GM12878 (cell line): ENCODE results near the gene DDC. TPM values are rescaled to one million over a fixed set of nuclear protein-coding genes. Genes with fewer than 3 reads are reported as not detected.
A peak's percentile ranks its signal among the peaks of the same experiment; 100 is the strongest.

ENCODE experiments used
- ATAC-seq: fragments of 200-7000 bp; cut with Tn5 transposase; 3 replicates; pipeline ENCODE4 v1.9.1; 2020; ENCODE audit warnings: mild to moderate bottlenecking, moderate library complexity
- BruUV-seq: library from RNA; stranded (reverse); fragments of 400-500 nt; replicated peaks from 2 replicates; lab custom pipeline; 2021; lab: Mats Ljungman, UMichigan
- CTCF ChIA-PET: fragments of 300-600 bp; sonication (Branson Sonifier 250); formaldehyde crosslinking; extraction: SDS; loops from one replicate; lab custom pipeline; 2021; ENCODE audit warnings: inconsistent platforms; lab: Yijun Ruan, JAX
- POLR2A ChIA-PET: fragments of 350-600 bp; formaldehyde crosslinking; extraction: SDS; loops from one replicate; lab custom pipeline; 2021; ENCODE audit warnings: inconsistent platforms; lab: Charles Lee
- RAD21 ChIA-PET: fragments of 300-600 bp; sonication (Branson Sonifier 250); formaldehyde crosslinking; loops from one replicate; lab custom pipeline; 2023; ENCODE audit warnings: antibody characterized with exemption; ENCODE audit not compliant: unreplicated experiment; lab: Charles Lee
- SMC1A ChIA-PET: fragments of 300-600 bp; sonication (Branson Sonifier 250); formaldehyde crosslinking; loops from one replicate; lab custom pipeline; 2023; ENCODE audit not compliant: unreplicated experiment, uncharacterized antibody; lab: Charles Lee
- DNase-seq: peaks from one replicate; pipeline ENCODE4 v3.0.0-alpha.2; 2011; ENCODE audit warnings: low read depth, low spot score
- FAIRE-seq: peaks from 3 replicates; lab custom pipeline; 2011; peaks lifted over from hg19 to GRCh38; lab: Jason Lieb, UNC
- H2AFZ ChIP-seq: 2 replicates; pipeline ENCODE4 v1.6.0; 2011; ENCODE audit warnings: low read depth, low read length, control low read depth; ENCODE audit not compliant: control insufficient read depth
- H3K27ac ChIP-seq: 2 replicates; pipeline ENCODE4 v1.5.1; 2011; ENCODE audit warnings: control low read depth; ENCODE audit not compliant: control insufficient read depth, insufficient read depth
- H3K27me3 ChIP-seq, 2 experiments: replicated peaks in 1 of 2; 2 replicates each; pipeline versions ENCODE4 v1.6.0 to v1.6.1; 2011; ENCODE audit warnings: low read length in 1 of 2; ENCODE audit not compliant: control insufficient read depth in 2 of 2, insufficient read depth in 2 of 2
- H3K36me3 ChIP-seq, 2 experiments: 2 replicates each; pipeline ENCODE4 v1.5.1; 2011; ENCODE audit warnings: low read length in 1 of 2; ENCODE audit not compliant: control insufficient read depth in 2 of 2, insufficient read depth in 2 of 2
- H3K4me1 ChIP-seq: 2 replicates; pipeline ENCODE4 v1.6.1; 2011; ENCODE audit warnings: mild to moderate bottlenecking, low read length, moderate library complexity, mixed read lengths; ENCODE audit not compliant: control insufficient read depth, insufficient read depth
- H3K4me2 ChIP-seq: 2 replicates; pipeline ENCODE4 v1.6.0; 2011; ENCODE audit warnings: control low read depth; ENCODE audit not compliant: control insufficient read depth, insufficient read depth
- H3K4me3 ChIP-seq: fragments of 200-600 bp; sonication (generic); 2 replicates; pipeline ENCODE4 v1.5.1; 2016
- H3K79me2 ChIP-seq: 2 replicates; pipeline ENCODE4 v1.6.0; 2011; ENCODE audit warnings: low read length; ENCODE audit not compliant: control insufficient read depth, insufficient read depth
- H3K9ac ChIP-seq: 2 replicates; pipeline ENCODE4 v1.8.0; 2011; ENCODE audit warnings: low read length, control low read depth, mixed read lengths; ENCODE audit not compliant: control insufficient read depth, insufficient read depth
- H3K9me3 ChIP-seq: replicated peaks from 3 replicates; pipeline ENCODE4 v1.5.1; 2011; ENCODE audit warnings: mild to moderate bottlenecking, low read length; ENCODE audit not compliant: control insufficient read depth, insufficient read depth
- H4K20me1 ChIP-seq: 2 replicates; pipeline ENCODE4 v1.6.0; 2011; ENCODE audit not compliant: control insufficient read depth, insufficient read depth
- BCLAF1 ChIP-seq: fragments of 450-650 bp; IDR thresholded peaks from 2 replicates; pipeline ENCODE4 v1.6.1; 2017; ENCODE audit warnings: antibody characterized with exemption, mild to moderate bottlenecking, moderate library complexity
- CTCF ChIP-seq, 3 experiments: IDR thresholded peaks in 2 of 3; conservative IDR thresholded peaks in 1 of 3; 2 replicates each; pipeline ENCODE4 v1.5.1; 2011; ENCODE audit warnings: low read depth in 3 of 3, low read length in 3 of 3, mild to moderate bottlenecking in 3 of 3, control low read depth in 2 of 3, moderate library complexity in 2 of 3, inconsistent platforms in 1 of 3, mixed read lengths in 1 of 3; ENCODE audit not compliant: control insufficient read depth in 2 of 3, insufficient read depth in 1 of 3; ENCODE audit errors: extremely low read depth in 1 of 3
- EED ChIP-seq: sonication (generic); IDR thresholded peaks from 2 replicates; pipeline ENCODE4 v1.6.1; 2016; ENCODE audit warnings: antibody characterized with exemption, low read depth
- ELK1 ChIP-seq: IDR thresholded peaks from 2 replicates; pipeline ENCODE4 v1.6.1; 2012; ENCODE audit warnings: low read depth, low read length, improper control_type of control experiment
- FOXM1 ChIP-seq: IDR thresholded peaks from 2 replicates; pipeline ENCODE4 v1.6.1; 2012; ENCODE audit warnings: low read depth, mild to moderate bottlenecking, inconsistent platforms, low read length, moderate library complexity
- IKZF2 ChIP-seq, 2 experiments: fragments of 450-650 bp; IDR thresholded peaks; 2 replicates each; pipeline ENCODE4 v1.6.1; 2017; ENCODE audit warnings: mild to moderate bottlenecking in 2 of 2, moderate library complexity in 2 of 2
- LARP7 ChIP-seq: fragments of 450-650 bp; IDR thresholded peaks from 2 replicates; pipeline ENCODE4 v1.6.1; 2017; ENCODE audit warnings: mild to moderate bottlenecking
- MYB ChIP-seq: fragments of 150-350 bp; IDR thresholded peaks from 2 replicates; pipeline ENCODE4 v1.6.1; 2014; ENCODE audit warnings: mild to moderate bottlenecking, low read depth, low read length, borderline replicate concordance
- PAX5 ChIP-seq: IDR thresholded peaks from 2 replicates; pipeline ENCODE4 v1.6.1; 2011; ENCODE audit warnings: low read depth, low read length, borderline replicate concordance
- POLR2AphosphoS5 ChIP-seq: IDR thresholded peaks from 2 replicates; pipeline ENCODE4 v1.6.1; 2011; ENCODE audit warnings: mild to moderate bottlenecking, low read length, inconsistent platforms
- POU2F2 ChIP-seq: IDR thresholded peaks from 3 replicates; pipeline ENCODE4 v1.6.1; 2011; ENCODE audit warnings: low read depth, mild to moderate bottlenecking, low read length, borderline replicate concordance
- RAD21 ChIP-seq: IDR thresholded peaks from 2 replicates; pipeline ENCODE4 v1.6.1; 2011; ENCODE audit warnings: mild to moderate bottlenecking, low read depth, low read length, moderate library complexity; ENCODE audit not compliant: insufficient read depth
- YY1 ChIP-seq: IDR thresholded peaks from 2 replicates; pipeline ENCODE4 v1.6.1; 2011; ENCODE audit warnings: low read depth, mild to moderate bottlenecking, low read length
- WGBS: methylation state at CpG from one replicate; pipeline ENCODE4 v1.1.6; 2016; ENCODE audit warnings: low lambda C conversion rate; ENCODE audit not compliant: insufficient replicate concordance, insufficient coverage; ENCODE audit errors: missing lambda C conversion rate; 5-methylcytosine and 5-hydroxymethylcytosine counted together
- in situ Hi-C: fragments of 300-500 bp; cut with MboI; formaldehyde crosslinking; loops from 9 replicates; pipeline ENCODE4 v1.14.3; 2018; ENCODE audit warnings: mixed read lengths
- intact Hi-C: fragments of 100-400 bp; cut with micrococcal nuclease; formaldehyde crosslinking; loops from one replicate; pipeline ENCODE4 v1.14.2; 2022; ENCODE audit not compliant: unreplicated experiment
- polyA plus RNA-seq, 11 experiments: library from polyadenylated mRNA; depleted of rRNA in 4 of 11; unstranded in 6 of 11; stranded (reverse) in 5 of 11; fragments of >200 nt; fragmentation: Nextera tagmentation in 4 of 11; fragmentation: Illumina TruSeq in 1 of 11; extraction: Ambion mirVana in 4 of 11; extraction: Trizol in 1 of 11; gene quantifications; 1 replicate in 1 of 11; 2 replicates in 10 of 11; pipeline versions ENCODE4 v1.2.1 to v1.2.3, GENCODE V29; 2011 to 2016; ENCODE audit warnings: inconsistent platforms in 2 of 11, missing spikeins in 2 of 11, low read depth in 1 of 11
- total RNA-seq, 4 experiments: library from RNA; depleted of rRNA in 3 of 4; stranded (reverse); fragments of >200 nt in 3 of 4; fragmentation: Illumina TruSeq in 1 of 4; extraction: Trizol in 1 of 4; gene quantifications; 2 replicates each; pipeline versions ENCODE4 v1.2.1 to v1.2.3, GENCODE V29; 2013 to 2021
- TF ChIP-seq, protein P1 (sequence below): IDR thresholded peaks from 2 replicates; pipeline ENCODE4 v1.6.1; 2011; ENCODE audit warnings: mild to moderate bottlenecking, low read depth, low read length, moderate library complexity; ENCODE audit not compliant: insufficient replicate concordance
- TF ChIP-seq, protein P2 (sequence below): IDR thresholded peaks from 2 replicates; pipeline ENCODE4 v1.6.1; 2012; ENCODE audit warnings: low read depth, low read length, improper control_type of control experiment

DDC gene
- total and polyA plus RNA-seq, 10 of the 15 experiments (the other 5 are each of a cell fraction or from before 2014, with no cell fraction given): not detected

GRCh38 chr7:50418086-50418515 lies 147.1 kb downstream of the DDC start:
- no peaks in the 10 kb centered on the region for H3K79me2 ChIP-seq
- no peaks in the 10 kb centered on the region for H3K9me3 ChIP-seq
- H3K36me3 ChIP-seq: no peaks in the 10 kb centered on the region
- H3K27me3 ChIP-seq: no peaks in the 10 kb centered on the region
- ATAC-seq (peak; percentile 96), FAIRE-seq (peak; percentile 84), DNase-seq (no peak)
- no peak overlapping the region for H3K9ac ChIP-seq
- intact Hi-C loops (loop anchor here (1.0 to 5.0 kb wide), 6 partner anchors 49 to 325 kb away; partner anchors contain the start of gene ZPBP), in situ Hi-C loops (loop anchor here (10.0 kb wide), 1 partner anchor 213 kb away; no protein-coding TSS in a partner anchor)
- no peaks in the 10 kb centered on the region for H4K20me1 ChIP-seq
- peaks cover 22% of the 10 kb centered on the region for H3K4me1 ChIP-seq
- BruUV-seq: no TSS peak
- ChIA-PET RAD21 (interaction anchor here (0.7 to 8.4 kb wide), 36 partner anchors 10 to 326 kb away, joined by 3 to 92 read pairs (median 5); no protein-coding TSS in a partner anchor), POLR2A (interaction anchor here (0.6 to 2.1 kb wide), 4 partner anchors 144 to 275 kb away, joined by 3 to 4 read pairs (median 4); no protein-coding TSS in a partner anchor), CTCF (interaction anchor here (0.6 to 14.6 kb wide), 66 partner anchors 8 to 350 kb away, joined by 3 to 257 read pairs (median 5); partner anchors contain the start of gene ZPBP), SMC1A (interaction anchor here (0.7 to 7.8 kb wide), 43 partner anchors 9 to 325 kb away, joined by 3 to 122 read pairs (median 5); partner anchors contain the start of gene ZPBP)
- no peak overlapping the region for H3K27ac ChIP-seq
- H3K4me2 ChIP-seq: no peak overlapping the region
- WGBS: 0% methylated on average over 4 of the region's 4 CpGs
- no peak overlapping the region for H3K4me3 ChIP-seq
- no peak overlapping the region for H2AFZ ChIP-seq
- TF ChIP-seq MYB (no peak), POLR2AphosphoS5 (no peak), BCLAF1 (no peak), IKZF2 (IDR thresholded peaks at IDR 0.05) (0 out of 4 replicates have a peak, but pooled peaks of 1 of the 2 experiments have one; percentile 12), ELK1 (0 out of 2 replicates have a peak, but pooled peaks have one; percentile 30), PAX5 (0 out of 2 replicates have a peak, but pooled peaks have one; percentile 31), YY1 (peak; percentile 85), RAD21 (peak; percentile 98), FOXM1 (peak; percentile 58; the same call in 1 of the 2 replicates), EED (peak; percentile 41; the same call in 1 of the 2 replicates), POU2F2 (peak; percentile 65; the same call in 1 of the 3 replicates), LARP7 (0 out of 2 replicates have a peak, but pooled peaks have one; percentile 68), CTCF (IDR thresholded peaks at IDR 0.05 in 2 of 3, conservative IDR thresholded peaks at IDR 0.05 in 1 of 3; ENCODE audit: control insufficient read depth in 2 of 3, extremely low read depth in 1 of 3, insufficient read depth in 1 of 3, low read depth in 3 of 3, low read length in 3 of 3) (peak; percentile 98 to 99 (median 99); a peak in 5 of 6 replicates)
- TF ChIP-seq, protein P1, sequence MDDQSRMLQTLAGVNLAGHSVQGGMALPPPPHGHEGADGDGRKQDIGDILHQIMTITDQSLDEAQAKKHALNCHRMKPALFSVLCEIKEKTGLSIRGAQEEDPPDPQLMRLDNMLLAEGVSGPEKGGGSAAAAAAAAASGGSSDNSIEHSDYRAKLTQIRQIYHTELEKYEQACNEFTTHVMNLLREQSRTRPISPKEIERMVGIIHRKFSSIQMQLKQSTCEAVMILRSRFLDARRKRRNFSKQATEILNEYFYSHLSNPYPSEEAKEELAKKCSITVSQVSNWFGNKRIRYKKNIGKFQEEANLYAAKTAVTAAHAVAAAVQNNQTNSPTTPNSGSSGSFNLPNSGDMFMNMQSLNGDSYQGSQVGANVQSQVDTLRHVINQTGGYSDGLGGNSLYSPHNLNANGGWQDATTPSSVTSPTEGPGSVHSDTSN: no peak
- TF ChIP-seq, protein P2, sequence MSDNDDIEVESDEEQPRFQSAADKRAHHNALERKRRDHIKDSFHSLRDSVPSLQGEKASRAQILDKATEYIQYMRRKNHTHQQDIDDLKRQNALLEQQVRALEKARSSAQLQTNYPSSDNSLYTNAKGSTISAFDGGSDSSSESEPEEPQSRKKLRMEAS: no peak
